Gastrocnemius medialis (tissue), 4 donors: Measurements from ENCODE around the gene CBX2. TPM values are rescaled to one million over a fixed set of nuclear protein-coding genes. Genes with fewer than 3 reads are reported as not detected.

Experiments
- ATAC-seq, 2 donors: fragments of 150-250 bp; one replicate each; pipeline ENCODE4 v1.9.1; 2016
- DNase-seq, 2 donors: peaks; one replicate each; pipeline ENCODE4 v3.0.0-alpha.2; 2019
- H3K27ac ChIP-seq, 4 donors: fragments of 200-600 bp; sonication (generic); 1 replicate in 1 of 4; 2 replicates in 3 of 4; pipeline ENCODE4 v1.5.1; 2016 to 2018; ENCODE audit warnings: mild to moderate bottlenecking in 2 of 4, moderate library complexity in 1 of 4
- H3K27me3 ChIP-seq, 3 donors: fragments of 200-600 bp; sonication (generic) in 2 of 3; 1 replicate in 1 of 3; 2 replicates in 2 of 3; pipeline versions ENCODE4 v1.5.1 to v1.6.0; 2016 to 2019; ENCODE audit warnings: mild to moderate bottlenecking in 1 of 3, moderate library complexity in 1 of 3
- H3K36me3 ChIP-seq, 2 donors: fragments of 200-600 bp; sonication (generic) in 1 of 2; one replicate each; pipeline ENCODE4 v1.5.1; 2017 to 2018
- H3K4me1 ChIP-seq, 2 donors: fragments of 200-600 bp; sonication (generic) in 1 of 2; one replicate each; pipeline ENCODE4 v1.5.1; 2016 to 2017; ENCODE audit warnings: mild to moderate bottlenecking in 2 of 2
- H3K4me3 ChIP-seq, 4 donors: fragments of 200-600 bp; sonication (generic) in 3 of 4; 1 replicate in 1 of 4; 2 replicates in 3 of 4; pipeline ENCODE4 v1.5.1; 2016 to 2019; ENCODE audit warnings: mild to moderate bottlenecking in 2 of 4
- H3K9me3 ChIP-seq, 3 donors: fragments of 200-600 bp; sonication (generic) in 2 of 3; 1 replicate in 1 of 3; 2 replicates in 2 of 3; pipeline ENCODE4 v1.5.1; 2016 to 2019
- CTCF ChIP-seq, 5 experiments: fragments of 450-650 bp in 3 of 5; fragments of 200-600 bp in 2 of 5; sonication (generic) in 2 of 5; IDR thresholded peaks in 4 of 5; conservative IDR thresholded peaks in 1 of 5; 1 replicate in 4 of 5; 2 replicates in 1 of 5; pipeline ENCODE4 v1.5.1; 2016 to 2019; ENCODE audit warnings: antibody characterized with exemption in 5 of 5, mild to moderate bottlenecking in 3 of 5, moderate library complexity in 3 of 5
- POLR2A ChIP-seq, 2 donors: fragments of 450-650 bp; IDR thresholded peaks; one replicate each; pipeline ENCODE4 v1.6.1; 2017; ENCODE audit warnings: antibody characterized with exemption in 2 of 2, mild to moderate bottlenecking in 2 of 2, moderate library complexity in 2 of 2
- in situ Hi-C, 4 donors: fragments of 200-750 bp; cut with MboI; loops; one replicate each; pipeline versions ENCODE4 v1.15.0 to v1.8.0; 2017; ENCODE audit warnings: low sequenced_read_pairs in 4 of 4
- intact Hi-C: fragments of 100-400 bp; cut with DNase I; formaldehyde crosslinking; loops from one replicate; pipeline ENCODE4 v1.15.1; 2023; ENCODE audit warnings: low total_unique reads
- total RNA-seq, 4 donors: library from RNA; depleted of rRNA; stranded (reverse); fragments of >200 nt; gene quantifications; one replicate each; pipeline versions ENCODE4 v1.1.0 to v1.2.3, GENCODE V29; 2016

The CBX2 gene
- total RNA-seq, 4 donors from 2014 or later = 0.13 to 1.1 (median 0.42) TPM; not detected in 1

- H3K27ac ChIP-seq = no peak overlapping the region
- intact Hi-C loops = no loop called here
Measured at GRCh38 chr17:79779084-79779529, 1.2 kb downstream of the CBX2 start.

GRCh38 chr17:79779661-79780365, 1.9 kb downstream of the CBX2 start:
- intact Hi-C loops (no loop called here), in situ Hi-C loops (no loop called here)
- ATAC-seq = no peak
- DNase-seq = no peak
- Histone ChIP-seq H3K4me1 (peaks cover 0 to 6% of the 10 kb centered on the region in 2 donors), H3K27me3 (peaks cover 62 to 76% (median 74%) of the 10 kb centered on the region in 3 donors), H3K9me3 (no peaks in the 10 kb centered on the region), H3K4me3 (no peak overlapping the region), H3K27ac (no peak overlapping the region), H3K36me3 (no peaks in the 10 kb centered on the region)
- no peak for TF ChIP-seq CTCF (IDR thresholded peaks at IDR 0.05 in 4 of 5, conservative IDR thresholded peaks at IDR 0.05 in 1 of 5)
- no peak for TF ChIP-seq POLR2A (IDR thresholded peaks at IDR 0.05)

More at GRCh38 chr17:79779084-79779529, 1.2 kb downstream of the CBX2 start:
- no peak for DNase-seq
- Histone ChIP-seq H3K36me3 (no peaks in the 10 kb centered on the region), H3K9me3 (no peaks in the 10 kb centered on the region), H3K4me1 (peaks cover 0 to 6% of the 10 kb centered on the region in 2 donors), H3K27me3 (peaks cover 69 to 81% (median 79%) of the 10 kb centered on the region in 3 donors), H3K4me3 (peak overlapping the region in 2 of 4 donors; percentile 49 to 59)
- in situ Hi-C loops = no loop called here
- TF ChIP-seq CTCF (IDR thresholded peaks at IDR 0.05 in 4 of 5, conservative IDR thresholded peaks at IDR 0.05 in 1 of 5) (no peak), POLR2A (IDR thresholded peaks at IDR 0.05) (no peak)
- no peak for ATAC-seq

- peaks cover 0 to 6% of the 10 kb centered on the region in 2 donors for H3K4me1 ChIP-seq
- ATAC-seq (no peak), DNase-seq (no peak)
- TF ChIP-seq POLR2A (IDR thresholded peaks at IDR 0.05) (no peak), CTCF (IDR thresholded peaks at IDR 0.05 in 4 of 5, conservative IDR thresholded peaks at IDR 0.05 in 1 of 5) (no peak)
- peaks cover 62 to 66% (median 65%) of the 10 kb centered on the region in 3 donors for H3K27me3 ChIP-seq
- H3K4me3 ChIP-seq = no peak overlapping the region
- no peaks in the 10 kb centered on the region for H3K36me3 ChIP-seq
- H3K27ac ChIP-seq = no peak overlapping the region
- in situ Hi-C loops = no loop called here
- intact Hi-C loops = no loop called here
- no peaks in the 10 kb centered on the region for H3K9me3 ChIP-seq
Measured at GRCh38 chr17:79781012-79781650, 3.2 kb downstream of the CBX2 start.

GRCh38 chr17:79781736-79782575, 4.0 kb downstream of the CBX2 start:
- H3K9me3 ChIP-seq = no peaks in the 10 kb centered on the region
- ATAC-seq (no peak), DNase-seq (no peak)
- H3K36me3 ChIP-seq = no peaks in the 10 kb centered on the region
- no peak for TF ChIP-seq CTCF (IDR thresholded peaks at IDR 0.05 in 4 of 5, conservative IDR thresholded peaks at IDR 0.05 in 1 of 5)
- no peak for TF ChIP-seq POLR2A (IDR thresholded peaks at IDR 0.05)
- peaks cover 0 to 6% of the 10 kb centered on the region in 2 donors for H3K4me1 ChIP-seq
- peaks cover 58 to 61% (median 59%) of the 10 kb centered on the region in 3 donors for H3K27me3 ChIP-seq
- in situ Hi-C loops (no loop called here), intact Hi-C loops (no loop called here)
- H3K27ac ChIP-seq = no peak overlapping the region
- no peak overlapping the region for H3K4me3 ChIP-seq
